HG03354 (cell line): ENCODE measurements around the gene TSSK2.

Experiments used
- ATAC-seq: cut with Tn5 transposase; IDR thresholded peaks from one replicate; pipeline ENCODE4 v1.9.1; 2021; ENCODE audit warnings: mild to moderate bottlenecking; ENCODE audit not compliant: unreplicated experiment, poor library complexity, severe bottlenecking

The TSSK2 gene

GRCh38 chr22:19178065-19178656, 47.1 kb downstream of the TSSK2 start:
- peak; percentile 41 for ATAC-seq

DNA sequence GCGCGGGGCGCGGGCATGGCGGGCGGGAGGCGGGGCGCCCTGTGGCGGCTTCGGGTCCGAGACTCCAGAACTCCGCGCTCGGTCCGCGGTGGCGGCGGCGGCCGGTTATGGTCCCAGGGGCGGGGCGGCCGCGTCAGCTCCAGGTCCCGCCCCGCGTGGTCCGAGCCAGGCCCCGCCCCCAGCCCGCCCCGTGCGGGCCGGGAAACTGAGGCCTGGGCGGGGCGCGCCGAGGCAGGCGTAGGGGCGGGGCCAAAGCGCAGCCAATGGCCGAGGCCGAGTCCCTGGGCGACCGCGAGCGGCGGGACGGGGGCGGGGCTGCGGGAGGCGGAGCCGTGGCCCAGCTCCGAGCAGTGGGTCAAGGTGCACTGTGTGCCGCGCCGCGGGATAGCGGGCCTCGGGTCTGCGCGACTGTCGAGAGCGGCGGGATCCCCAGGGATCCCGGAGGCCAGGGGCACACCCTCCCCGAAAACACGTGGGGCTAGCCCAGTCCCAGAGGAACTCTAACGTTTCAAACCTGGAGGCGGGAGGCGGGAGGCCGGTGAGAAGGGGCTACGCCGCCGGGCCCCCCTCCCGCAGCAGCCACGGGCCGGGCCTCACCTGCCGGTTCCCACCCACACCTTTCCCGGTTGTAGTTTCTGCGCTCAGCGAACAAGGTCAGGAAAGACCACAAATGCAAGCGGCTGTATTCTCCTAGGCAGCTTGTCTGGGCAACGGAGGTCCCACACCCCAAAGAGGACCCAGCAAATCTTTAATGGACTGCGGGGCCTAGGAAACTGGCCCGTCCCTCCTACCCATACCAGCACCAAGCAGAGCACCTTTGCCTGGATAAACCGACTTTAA, 47.8 kb downstream of the TSSK2 start, which contains the start of gene SLC25A1:
SLC25A1 (minus strand) TSS at position 80 of the 840 bp plus-strand sequence; CDS start at position 17, 63 bp downstream.
- ATAC-seq: peak; percentile 69

- peak; percentile 55 for ATAC-seq
These were observed 48.5 kb downstream of the TSSK2 start for GRCh38 chr22:19179497-19180048.

DNA sequence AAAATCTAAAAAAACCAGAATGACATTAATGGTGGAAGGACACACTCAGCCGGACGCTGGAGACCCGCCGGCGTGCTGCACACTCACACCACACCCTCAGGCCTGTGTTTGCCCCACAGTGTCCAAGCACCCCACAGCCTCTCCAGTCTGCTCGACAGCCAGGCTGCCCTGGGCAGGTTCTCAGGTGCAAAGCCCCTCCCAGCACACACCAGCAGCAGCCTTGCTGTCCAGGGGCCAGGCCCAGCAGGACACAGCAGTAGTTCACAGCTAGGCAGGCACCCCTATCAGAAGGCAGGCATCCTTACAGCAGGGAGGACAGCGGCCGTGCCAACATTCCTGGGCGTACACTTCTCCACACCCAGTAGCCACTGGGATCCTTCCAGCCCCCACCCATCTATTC, 49.1 kb downstream of the TSSK2 start:
- no peak for ATAC-seq

- ATAC-seq: no peak
These were observed 49.8 kb downstream of the TSSK2 start for GRCh38 chr22:19180740-19181410.

DNA sequence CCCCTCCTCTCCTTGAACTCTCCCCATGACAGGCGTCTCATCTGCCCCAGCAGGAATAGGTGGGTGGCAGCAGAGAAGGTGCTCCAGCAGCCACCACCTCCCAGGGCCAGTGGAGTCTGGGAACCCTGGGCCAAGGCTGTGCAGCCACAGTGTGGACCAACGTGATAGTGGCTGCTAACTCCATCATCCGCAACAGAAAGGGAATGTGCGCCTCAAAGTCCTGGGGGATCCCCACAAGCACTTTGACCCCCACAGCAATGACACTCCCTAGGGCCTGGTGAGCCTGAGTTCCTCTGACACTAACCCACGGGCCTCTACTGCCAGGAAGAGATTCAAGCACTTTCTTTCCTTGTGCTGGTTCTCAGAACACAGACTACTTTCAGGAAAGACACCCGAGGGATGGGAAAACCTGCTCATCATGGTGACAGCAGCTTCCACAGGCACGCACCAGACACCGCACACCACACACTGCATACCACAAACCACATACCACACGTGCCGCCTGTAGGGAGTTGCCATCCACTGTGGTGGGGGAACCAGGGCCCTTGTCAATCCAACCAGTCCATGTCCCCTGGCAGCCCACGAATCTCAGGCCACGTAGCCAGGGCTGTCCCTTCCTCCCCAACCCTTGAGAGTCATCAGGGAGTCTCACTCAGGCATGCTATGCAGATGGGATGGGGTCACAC, 50.8 kb downstream of the TSSK2 start:
- ATAC-seq: no peak
